ENCODE measurements around the gene INA.

INA gene

DNA sequence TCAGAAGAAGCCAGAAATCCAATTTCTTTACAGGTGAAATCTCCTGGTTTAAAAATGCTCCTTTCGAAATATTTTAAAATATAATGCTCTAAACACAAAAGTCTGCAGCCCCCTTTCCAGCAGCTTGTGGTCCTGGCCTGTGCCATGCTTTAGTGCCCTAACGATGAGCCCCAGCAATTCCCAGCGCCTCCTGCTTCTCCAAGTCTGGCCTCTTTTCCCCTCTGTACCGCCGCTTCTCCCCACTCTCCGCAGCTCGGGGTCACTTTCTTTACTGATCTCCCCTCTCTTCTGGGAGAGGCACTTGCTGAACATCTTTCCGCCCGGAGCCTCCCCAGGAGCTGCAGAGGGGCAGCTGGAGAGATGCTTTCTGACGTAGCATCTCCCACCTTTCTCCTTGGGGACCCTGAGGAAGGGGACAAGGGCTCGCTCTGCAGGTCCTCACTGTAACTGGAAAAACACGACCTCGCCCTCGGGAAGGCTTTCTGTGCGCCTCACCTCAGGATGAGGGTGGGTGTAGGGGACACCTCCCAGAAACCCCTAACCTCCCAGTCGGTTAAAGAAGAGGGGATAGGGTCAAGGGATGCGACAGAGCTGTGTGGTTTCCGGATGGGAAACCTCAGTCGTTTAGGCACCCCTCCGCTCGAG, 565 bp upstream of the INA start:
- no peak for DNase-seq (ENCODE audit: low read depth)

DNA sequence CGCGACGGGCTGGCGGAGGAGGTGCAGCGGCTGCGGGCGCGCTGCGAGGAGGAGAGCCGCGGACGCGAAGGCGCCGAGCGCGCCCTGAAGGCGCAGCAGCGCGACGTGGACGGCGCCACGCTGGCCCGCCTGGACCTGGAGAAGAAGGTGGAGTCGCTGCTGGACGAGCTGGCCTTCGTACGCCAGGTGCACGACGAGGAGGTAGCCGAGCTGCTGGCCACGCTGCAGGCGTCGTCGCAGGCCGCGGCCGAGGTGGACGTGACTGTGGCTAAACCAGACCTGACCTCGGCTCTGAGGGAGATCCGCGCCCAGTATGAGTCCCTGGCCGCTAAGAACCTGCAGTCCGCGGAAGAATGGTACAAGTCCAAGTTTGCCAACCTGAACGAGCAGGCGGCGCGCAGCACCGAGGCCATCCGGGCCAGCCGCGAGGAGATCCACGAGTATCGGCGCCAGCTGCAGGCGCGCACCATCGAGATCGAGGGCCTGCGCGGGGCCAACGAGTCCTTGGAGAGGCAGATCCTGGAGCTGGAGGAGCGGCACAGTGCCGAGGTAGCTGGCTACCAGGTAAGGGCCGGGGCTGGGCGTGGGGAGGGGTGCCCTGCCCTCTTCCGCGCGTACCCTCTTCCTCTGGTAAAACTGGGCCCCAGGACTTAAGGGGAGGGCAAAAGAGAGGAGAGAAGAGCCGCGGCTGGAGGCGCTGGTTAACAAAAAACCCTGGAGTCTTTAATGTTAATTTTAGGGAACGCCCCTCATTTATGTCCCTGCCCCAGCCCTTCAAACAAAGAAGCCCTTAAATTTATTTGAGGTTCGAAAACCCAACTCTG, 987 bp downstream of the INA start:
- DNase-seq (ENCODE audit: low read depth) = no peak

GRCh38 chr10:103278537-103278823, 1.5 kb downstream of the INA start:
- no peak for DNase-seq (ENCODE audit: low read depth)

DNA sequence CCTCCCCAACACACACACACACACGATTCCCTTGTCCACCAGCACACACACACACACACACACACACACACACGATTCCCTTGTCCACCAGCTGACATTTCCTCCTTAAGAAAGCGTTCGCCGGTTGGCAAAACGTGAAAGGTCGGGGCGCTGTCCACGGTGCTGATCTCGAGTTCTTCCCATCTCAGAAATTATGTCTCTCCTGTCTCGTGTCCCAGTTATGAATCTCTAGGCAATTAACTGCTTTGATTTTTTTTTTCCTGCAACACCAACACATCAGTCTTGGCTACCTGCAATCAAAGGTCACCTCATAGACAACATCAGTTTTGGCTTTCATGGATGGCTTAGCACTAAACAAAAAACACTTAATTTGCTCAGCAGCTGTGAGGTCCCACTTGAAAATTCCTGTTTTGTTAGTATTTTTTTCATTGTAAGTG, 1.9 kb downstream of the INA start:
- peak; percentile 26 for DNase-seq (ENCODE audit: low read depth)

DNA sequence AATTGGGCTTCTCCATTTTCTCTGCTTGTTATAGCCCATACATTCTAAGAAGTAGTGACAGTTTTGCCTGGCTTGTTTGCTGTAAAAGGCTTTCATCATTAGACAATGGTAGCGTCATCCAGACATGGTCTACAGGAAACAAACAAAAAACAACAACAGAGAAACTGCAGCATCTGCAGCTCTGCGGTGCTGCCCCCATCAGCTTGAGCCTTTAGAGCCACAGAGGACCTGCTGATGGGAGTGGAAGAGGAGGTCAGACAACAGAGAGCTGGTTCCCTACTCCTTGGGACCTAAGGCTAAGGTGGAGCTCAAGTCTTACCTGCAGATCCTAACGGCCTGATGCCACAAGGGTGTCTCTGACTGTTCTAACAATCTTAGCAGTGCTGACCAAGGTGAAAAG, 3.1 kb downstream of the INA start:
- no peak for DNase-seq (ENCODE audit: low read depth)

DNA sequence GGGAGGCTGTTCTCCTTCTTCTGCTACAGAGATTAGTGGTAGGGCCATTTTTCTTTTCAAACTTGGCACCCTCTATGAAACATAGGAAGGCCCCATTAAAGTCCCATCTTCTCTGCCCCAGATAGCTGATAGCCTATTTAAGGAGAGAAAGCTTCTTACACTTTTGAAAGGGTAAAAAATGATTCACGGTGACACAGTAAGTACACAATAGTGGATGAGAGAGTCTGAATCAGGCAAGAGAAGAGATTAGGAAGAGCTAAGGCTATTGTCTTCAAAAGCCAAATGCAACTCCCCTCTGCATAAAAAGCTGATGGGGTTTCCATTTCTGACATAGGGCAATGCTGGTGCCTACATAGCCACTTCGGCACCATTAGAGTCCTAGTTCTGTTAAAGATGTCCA, 3.6 kb downstream of the INA start:
- DNase-seq (ENCODE audit: low read depth) = no peak

GRCh38 chr10:103281753-103282152, 4.8 kb downstream of the INA start:
- no peak for DNase-seq (ENCODE audit: low read depth)

- DNase-seq (ENCODE audit: low read depth) = no peak
Observed at GRCh38 chr10:103282961-103283360, 6.0 kb downstream of the INA start.

- peak; percentile 89 for DNase-seq (ENCODE audit: low read depth)
Observed at GRCh38 chr10:103284170-103284569, 7.2 kb downstream of the INA start.

DNA sequence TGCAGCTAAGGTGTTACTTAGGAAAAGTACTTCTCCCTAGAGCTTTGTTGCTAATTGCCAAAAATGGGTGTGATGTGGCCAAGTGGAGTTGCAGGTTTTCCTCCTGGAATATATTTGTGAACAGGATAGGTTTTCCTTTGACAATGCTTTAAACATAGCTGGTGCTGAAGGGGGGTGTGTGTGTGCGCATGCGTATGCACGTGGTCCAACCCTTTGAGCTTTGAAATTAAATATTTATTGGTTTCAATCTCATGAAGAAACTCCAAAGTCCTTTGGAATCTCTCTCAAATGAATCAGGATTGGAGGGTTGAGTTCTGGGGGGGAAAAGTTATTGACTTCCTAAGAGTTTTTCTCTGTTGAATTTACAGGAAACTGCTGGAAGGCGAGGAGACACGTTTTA, 11.1 kb downstream of the INA start:
- DNase-seq (ENCODE audit: low read depth) = no peak

- no peak for DNase-seq (ENCODE audit: low read depth)
Observed at GRCh38 chr10:103291588-103291987, 14.7 kb downstream of the INA start.

DNA sequence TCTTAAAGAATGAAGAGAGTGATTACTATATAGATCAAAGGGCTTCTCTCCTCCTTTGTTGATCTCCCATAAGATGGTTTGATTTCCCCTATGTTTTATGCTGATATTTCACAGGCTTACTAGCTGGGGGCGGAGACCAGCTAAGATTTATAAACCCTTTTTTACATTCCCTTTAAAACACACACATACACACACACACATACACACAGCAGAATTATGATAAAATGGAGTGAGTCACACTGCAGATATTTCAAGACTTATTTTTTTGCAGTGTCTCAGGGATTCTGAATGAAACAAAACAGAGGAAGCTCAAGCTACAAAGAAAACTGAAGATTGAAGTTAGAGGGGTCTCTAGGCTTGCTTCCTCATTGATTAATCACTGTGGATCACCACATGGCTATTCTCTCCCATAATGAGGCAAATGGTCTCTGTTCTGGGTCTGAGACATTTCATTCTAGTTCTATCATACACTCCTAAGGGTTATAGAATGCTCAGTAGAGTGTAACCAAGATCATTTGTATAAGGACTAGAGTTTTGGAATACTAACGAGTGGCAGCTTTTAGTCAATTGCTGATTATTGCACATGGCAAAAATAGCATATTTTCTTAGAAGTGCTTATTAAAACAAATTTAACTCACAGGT, 18.6 kb downstream of the INA start:
- DNase-seq (ENCODE audit: low read depth) = peak; percentile 55

DNA sequence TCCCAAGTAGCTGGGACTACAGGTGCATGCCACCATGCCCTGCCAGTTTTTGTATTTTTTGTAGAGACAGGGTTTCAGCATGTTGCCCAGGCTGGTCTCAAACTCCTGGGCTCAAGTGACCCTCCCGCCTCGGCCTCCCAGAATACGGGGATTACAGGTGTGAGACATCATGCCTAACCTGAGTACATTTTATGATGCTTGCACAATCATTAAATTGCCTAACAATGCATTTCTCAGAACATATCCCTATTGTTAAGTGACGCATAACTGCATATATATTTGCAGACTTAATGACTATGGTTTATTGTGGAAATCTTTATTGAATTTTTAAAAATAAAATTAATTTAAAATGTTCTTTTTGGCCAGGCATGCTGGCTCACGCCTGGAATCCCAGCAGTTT, 30.7 kb downstream of the INA start:
- no peak for DNase-seq (ENCODE audit: low read depth)

DNA sequence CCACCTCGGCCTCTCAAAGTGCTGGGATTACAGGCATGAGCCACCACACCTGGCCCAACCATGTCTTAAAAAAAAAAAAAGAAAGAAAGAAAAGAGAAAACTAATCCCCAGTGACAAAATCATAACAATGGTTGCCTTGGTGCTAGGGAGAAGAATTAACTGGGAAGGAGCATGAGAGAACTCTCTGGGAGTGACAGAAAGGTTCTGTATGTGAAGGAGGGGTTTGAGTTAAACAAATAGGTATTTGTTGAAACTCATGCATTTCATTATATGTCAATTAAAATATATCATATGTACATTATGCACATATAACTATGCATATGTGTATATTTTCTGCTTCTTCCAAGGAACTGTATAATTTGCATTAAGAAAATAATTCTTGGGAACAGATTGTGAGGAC, 33.3 kb downstream of the INA start:
- DNase-seq (ENCODE audit: low read depth) = no peak

DNA sequence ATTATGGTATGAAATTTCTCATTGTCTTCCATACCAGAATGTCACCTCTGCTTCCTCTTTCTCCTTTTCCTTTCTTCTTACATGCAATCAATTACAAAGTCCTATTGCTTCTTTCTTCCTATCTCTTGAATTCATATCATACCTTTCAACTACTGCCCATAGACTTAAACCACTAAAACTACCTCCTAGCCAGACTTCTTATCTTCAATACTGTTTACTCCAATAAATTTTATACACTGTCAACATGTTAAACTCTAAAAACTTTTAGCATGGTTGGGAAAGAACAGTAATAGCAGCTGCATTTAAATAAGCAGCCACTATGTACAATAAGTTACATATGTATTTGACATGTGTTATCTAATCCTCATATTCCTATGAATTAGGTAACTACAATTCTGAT, 39.1 kb downstream of the INA start:
- no peak for DNase-seq (ENCODE audit: low read depth)

- DNase-seq (ENCODE audit: low read depth) = no peak
Observed at GRCh38 chr10:103327906-103328305, 51.0 kb downstream of the INA start.

DNA sequence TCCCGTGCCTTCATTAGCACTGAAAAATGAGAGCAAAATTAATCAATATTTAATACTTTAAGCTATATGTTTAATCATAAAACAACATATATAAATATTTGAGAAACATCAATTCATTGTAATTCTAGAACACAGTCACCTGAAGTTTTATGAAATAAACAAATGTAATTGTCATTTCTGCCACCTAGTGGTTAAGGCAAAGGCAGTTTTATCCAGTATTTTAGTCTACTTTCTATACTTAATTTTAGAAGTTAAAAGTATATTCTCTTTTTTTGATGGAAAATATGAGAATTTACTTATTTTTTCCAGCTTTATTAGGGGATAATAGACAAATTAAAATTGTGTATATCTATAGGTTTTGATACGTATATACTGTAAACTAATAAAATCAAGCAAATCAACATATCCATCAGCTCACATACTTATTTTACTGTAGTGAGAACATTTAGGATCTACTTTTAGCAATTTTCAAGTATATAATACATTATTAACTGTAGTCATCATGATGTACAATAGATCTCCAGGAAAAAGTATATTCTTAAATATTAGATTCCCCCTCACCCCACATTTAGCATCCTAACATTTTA, 57.1 kb downstream of the INA start:
- DNase-seq (ENCODE audit: low read depth) = no peak

DNA sequence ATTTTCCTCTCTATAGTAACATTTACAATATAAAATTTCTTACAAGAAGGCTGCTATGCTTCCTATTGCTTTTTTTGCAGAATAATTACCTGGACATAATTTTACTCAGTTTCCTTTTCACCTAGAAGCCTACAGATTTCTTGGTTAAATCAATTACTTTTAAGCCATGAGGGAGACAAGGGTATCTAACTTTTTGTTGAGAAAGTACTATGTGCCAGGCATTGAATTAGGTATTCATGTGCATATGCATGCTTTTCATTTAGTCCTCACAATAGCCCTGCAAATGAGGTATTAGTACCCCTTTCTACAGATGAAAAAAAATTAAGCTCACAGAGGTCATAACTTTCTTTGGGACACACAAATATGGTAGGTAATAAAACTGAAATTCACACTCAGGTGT, 57.6 kb downstream of the INA start:
- DNase-seq (ENCODE audit: low read depth) = no peak

DNA sequence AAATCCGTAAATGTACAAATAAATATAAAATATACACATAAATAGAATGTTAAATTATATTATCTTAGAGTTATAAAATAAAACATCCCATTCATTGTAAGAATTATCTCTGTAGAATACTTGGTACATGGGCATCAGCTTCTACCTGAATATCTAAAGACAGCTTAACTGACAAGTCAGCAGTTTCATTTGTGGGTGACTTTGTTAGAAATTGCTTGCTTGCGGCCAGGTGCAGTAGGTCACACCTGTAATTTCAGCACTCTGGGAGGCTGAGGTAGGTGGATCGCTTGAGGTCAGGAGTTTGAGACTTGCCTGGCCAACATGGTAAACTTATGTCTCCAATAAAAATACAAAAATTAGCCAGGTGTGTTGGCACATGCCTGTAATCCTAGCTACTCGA, 59.4 kb downstream of the INA start:
- no peak for DNase-seq (ENCODE audit: low read depth)

All from fibroblast of gingiva (primary cell).